GM12801 (cell line): ENCODE data around the gene DEPDC5.

Experiments
- CTCF ChIP-seq: IDR thresholded peaks from one replicate; pipeline ENCODE4 v1.5.1; 2011; ENCODE audit warnings: control low read depth; ENCODE audit not compliant: insufficient read length; ENCODE audit errors: extremely low read depth

DEPDC5 gene

GRCh38 chr22:31826443-31826842, 72.6 kb downstream of the DEPDC5 start:
- TF ChIP-seq CTCF, result no peak

DNA sequence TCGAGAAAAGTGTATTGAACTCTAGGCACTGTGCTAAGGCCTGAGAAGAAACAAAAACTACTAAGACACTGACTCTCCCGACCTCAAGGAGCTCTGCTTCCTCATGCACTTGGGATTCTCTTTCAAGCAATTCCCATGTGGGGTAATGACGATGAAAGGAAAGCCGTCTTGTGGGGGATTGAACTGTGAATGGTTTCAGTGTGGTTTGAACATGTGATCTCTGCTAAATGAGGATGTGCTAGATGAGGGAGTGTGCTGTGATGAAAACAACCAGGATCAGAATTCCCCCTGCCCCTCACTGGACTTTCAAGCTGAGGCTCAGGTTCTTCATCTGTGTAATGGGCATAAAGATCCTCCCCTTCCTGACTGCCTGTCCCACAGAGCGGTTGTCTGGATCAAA, 74.9 kb downstream of the DEPDC5 start:
- TF ChIP-seq CTCF, result no peak

DNA sequence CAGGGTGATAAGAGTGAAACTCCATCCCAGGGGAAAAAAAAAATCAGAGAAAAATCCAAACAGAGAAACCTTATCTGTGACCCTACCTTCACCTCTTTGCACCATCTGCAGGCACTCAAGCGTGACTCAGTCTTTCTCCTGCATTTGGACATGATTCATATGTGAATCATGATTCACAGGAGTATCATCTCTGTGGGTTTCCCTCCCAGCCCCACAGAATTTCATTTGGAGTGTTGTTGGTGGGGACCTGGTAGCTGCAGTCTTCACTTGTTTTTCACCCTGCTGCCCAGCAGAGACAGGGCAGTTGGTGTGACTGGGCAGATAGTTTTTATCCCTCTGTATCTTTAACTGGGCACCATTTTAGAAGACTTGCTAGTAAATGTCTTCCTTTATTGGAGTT, 75.7 kb downstream of the DEPDC5 start:
- no peak for TF ChIP-seq CTCF

- no peak for TF ChIP-seq CTCF
Measured at GRCh38 chr22:31830721-31831070, 76.9 kb downstream of the DEPDC5 start.

GRCh38 chr22:31833930-31834329, 80.1 kb downstream of the DEPDC5 start:
- TF ChIP-seq CTCF, result no peak

- TF ChIP-seq CTCF, result no peak
Measured at GRCh38 chr22:31836010-31836409, 82.2 kb downstream of the DEPDC5 start.

GRCh38 chr22:31838917-31839316, 85.1 kb downstream of the DEPDC5 start:
- TF ChIP-seq CTCF, result no peak

- TF ChIP-seq CTCF, result no peak
Measured at GRCh38 chr22:31839986-31840385, 86.2 kb downstream of the DEPDC5 start.
